B cell (primary cell): ENCODE results near the gene PSMD5. TPM values are rescaled to one million over a fixed set of nuclear protein-coding genes. Genes with fewer than 3 reads are reported as not detected.

Source experiments
- ATAC-seq: fragments of 200-7000 bp; cut with Tn5 transposase; one replicate; pipeline ENCODE4 v1.10.0; 2021; ENCODE audit warnings: low read depth, mild to moderate bottlenecking, moderate number of reproducible peaks, moderate library complexity
- CTCF ChIA-PET: fragments of 350-600 bp; sonication (Branson Sonifier 250); formaldehyde crosslinking; loops from one replicate; lab custom pipeline; 2021; ENCODE audit warnings: antibody characterized with exemption, inconsistent platforms; lab: Charles Lee
- POLR2A ChIA-PET: fragments of 350-600 bp; sonication (Branson Sonifier 250); formaldehyde crosslinking; loops from one replicate; lab custom pipeline; 2021; ENCODE audit warnings: antibody characterized with exemption; lab: Charles Lee
- DNase-seq: peaks from one replicate; pipeline ENCODE4 v3.0.0; 2013
- H2AFZ ChIP-seq: 2 replicates; pipeline ENCODE4 v1.6.1; 2012; ENCODE audit warnings: mild to moderate bottlenecking, low read depth, low read length; ENCODE audit not compliant: insufficient read depth, poor library complexity, severe bottlenecking
- H3K27ac ChIP-seq, 2 donors: 1 replicate in 1 of 2; 2 replicates in 1 of 2; pipeline ENCODE4 v1.5.1; 2012 to 2013; ENCODE audit warnings: low read length in 2 of 2, mild to moderate bottlenecking in 2 of 2, moderate library complexity in 1 of 2
- H3K27me3 ChIP-seq, 4 experiments: fragments of 200-600 bp in 1 of 4; sonication (generic) in 1 of 4; replicated peaks in 1 of 4; 1 replicate in 2 of 4; 2 replicates in 2 of 4; pipeline versions ENCODE4 v1.6.1 to v1.7.0; 2013 to 2016; ENCODE audit warnings: low read length in 3 of 4, mild to moderate bottlenecking in 2 of 4, mixed read lengths in 1 of 4, moderate library complexity in 1 of 4; ENCODE audit not compliant: insufficient read depth in 4 of 4, control insufficient read depth in 3 of 4; ENCODE audit errors: control extremely low read depth in 1 of 4
- H3K36me3 ChIP-seq, 2 experiments: replicated peaks in 1 of 2; 1 replicate in 1 of 2; 2 replicates in 1 of 2; pipeline versions ENCODE4 v1.6.1 to v1.7.1; 2013; ENCODE audit warnings: low read length in 1 of 2; ENCODE audit not compliant: insufficient read depth in 2 of 2, control insufficient read depth in 1 of 2; ENCODE audit errors: control extremely low read depth in 1 of 2, extremely low read depth in 1 of 2
- H3K4me1 ChIP-seq, 2 donors: fragments of 200-600 bp in 1 of 2; sonication (generic) in 1 of 2; 1 replicate in 1 of 2; 2 replicates in 1 of 2; pipeline versions ENCODE4 v1.5.1 to v1.6.1; 2013 to 2017; ENCODE audit warnings: low read length in 2 of 2; ENCODE audit not compliant: control insufficient read depth in 2 of 2, insufficient read depth in 2 of 2
- H3K4me2 ChIP-seq: replicated peaks from 2 replicates; pipeline ENCODE3; 2012; ENCODE audit warnings: mild to moderate bottlenecking, low read depth, low read length; ENCODE audit not compliant: poor library complexity, severe bottlenecking
- H3K4me3 ChIP-seq, 5 experiments: fragments of 200-600 bp in 1 of 5; sonication (generic) in 1 of 5; 1 replicate in 3 of 5; 2 replicates in 2 of 5; pipeline versions ENCODE4 v1.5.1 to v1.7.0; 2011 to 2016; ENCODE audit warnings: low read length in 4 of 5, mild to moderate bottlenecking in 4 of 5, low read depth in 2 of 5, control low read depth in 1 of 5, moderate library complexity in 1 of 5; ENCODE audit not compliant: insufficient read depth in 1 of 5; ENCODE audit errors: control extremely low read depth in 1 of 5, extremely low read depth in 1 of 5
- H3K79me2 ChIP-seq: fragments of 200-600 bp; sonication (generic); one replicate; pipeline ENCODE4 v1.6.0; 2016; ENCODE audit warnings: low read length; ENCODE audit not compliant: control insufficient read depth, insufficient read depth
- H3K9ac ChIP-seq: fragments of 200-600 bp; sonication (generic); 2 replicates; pipeline ENCODE4 v1.6.1; 2017; ENCODE audit warnings: mild to moderate bottlenecking, low read length, moderate library complexity
- H3K9me3 ChIP-seq, 3 donors: one replicate each; pipeline versions ENCODE4 v1.6.1 to v1.7.1; 2013; ENCODE audit warnings: low read length in 2 of 3; ENCODE audit not compliant: control insufficient read depth in 2 of 3, insufficient read depth in 1 of 3; ENCODE audit errors: control extremely low read depth in 1 of 3
- H4K20me1 ChIP-seq: 2 replicates; pipeline ENCODE4 v1.6.0; 2012; ENCODE audit warnings: mild to moderate bottlenecking, low read length; ENCODE audit not compliant: insufficient read depth, control insufficient read depth, poor library complexity, severe bottlenecking
- H3K27ac Mint-ChIP-seq: one replicate; pipeline ENCODE4 v1.8.0; 2021; ENCODE audit warnings: mixed read lengths
- H3K27me3 Mint-ChIP-seq: one replicate; pipeline ENCODE4 v1.8.0; 2021; ENCODE audit warnings: mixed read lengths
- H3K4me1 Mint-ChIP-seq: one replicate; pipeline ENCODE4 v1.8.0; 2021; ENCODE audit warnings: mixed read lengths
- H3K4me3 Mint-ChIP-seq: one replicate; pipeline ENCODE4 v1.8.0; 2021; ENCODE audit warnings: mixed read lengths
- H3K9me3 Mint-ChIP-seq: one replicate; pipeline ENCODE4 v1.8.0; 2022; ENCODE audit warnings: mixed read lengths; ENCODE audit not compliant: insufficient read depth
- EZH2 ChIP-seq: IDR thresholded peaks from 2 replicates; pipeline ENCODE4 v1.6.1; 2012; ENCODE audit warnings: borderline replicate concordance, low read depth, mild to moderate bottlenecking, moderate library complexity, low read length; ENCODE audit not compliant: insufficient read depth, poor library complexity, severe bottlenecking
- WGBS: methylation state at CpG from one replicate; pipeline ENCODE4 v1.1.5; 2013; ENCODE audit warnings: missing lambda C conversion rate; ENCODE audit not compliant: insufficient coverage; 5-methylcytosine and 5-hydroxymethylcytosine counted together
- intact Hi-C: fragments of 100-400 bp; cut with micrococcal nuclease; formaldehyde crosslinking; loops from one replicate; pipeline ENCODE4 v1.10.0; 2022
- polyA plus RNA-seq: library from polyadenylated mRNA; depleted of rRNA; stranded (reverse); fragments of >200 nt; gene quantifications from 2 replicates; pipeline ENCODE4 v1.2.3, GENCODE V29; 2012
- total RNA-seq, 2 donors: library from RNA; stranded (reverse); fragments of 120-200 nt in 1 of 2; gene quantifications; 1 replicate in 1 of 2; 2 replicates in 1 of 2; pipeline versions ENCODE4 v1.2.3 to v1.2.4, GENCODE V29; 2013 to 2022
- TF ChIP-seq, protein P1 (sequence below): fragments of 200-600 bp; IDR thresholded peaks from one replicate; pipeline ENCODE4 v1.8.0; 2022; ENCODE audit warnings: antibody characterized with exemption, mild to moderate bottlenecking

PSMD5 gene
- total and polyA plus RNA-seq, 2 donors (not counting 1 experiment from before 2014, with no cell fraction given), result 7.4 to 25.3 TPM

DNA sequence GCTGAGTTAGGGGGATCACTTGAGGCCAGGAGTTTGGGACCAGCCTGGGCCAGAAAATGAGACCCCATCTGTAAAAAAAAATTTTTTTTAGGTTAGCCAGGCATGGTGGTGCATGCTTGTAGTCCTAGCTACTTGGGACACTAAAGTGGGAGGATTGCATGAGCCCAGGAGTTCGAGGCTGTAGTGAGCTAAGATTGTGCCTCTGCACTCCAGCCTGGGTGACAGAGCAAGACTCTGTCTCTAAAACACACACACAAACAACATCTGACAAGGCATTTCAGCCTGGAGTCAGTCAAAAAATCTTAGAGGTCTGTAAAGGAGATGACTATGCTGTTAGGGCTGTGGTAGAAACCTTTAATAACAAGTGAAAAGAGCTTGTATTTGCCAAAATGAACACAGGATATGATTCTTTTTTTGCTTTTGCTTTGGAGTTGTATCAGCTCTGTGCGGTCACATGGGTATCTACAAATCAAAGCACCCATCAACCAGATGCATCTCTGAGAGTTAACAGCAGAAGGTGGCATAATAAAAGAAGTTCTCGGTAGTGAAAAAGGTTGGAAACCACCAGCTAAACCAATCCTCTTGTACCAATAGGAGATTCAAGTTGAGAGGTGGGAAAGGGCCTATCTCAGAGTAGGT is 3.6 kb upstream of the PSMD5 start:
- DNase-seq, result no peak
- 100% methylated on average over 1 of the region's 3 CpGs for WGBS
- Mint-ChIP-seq H3K27ac (no peak overlapping the region), H3K27me3 (no peaks in the 10 kb centered on the region), H3K4me1 (peaks cover 20% of the 10 kb centered on the region), H3K9me3 (no peaks in the 10 kb centered on the region), H3K4me3 (no peak overlapping the region)
- Histone ChIP-seq H3K9ac (no peak overlapping the region), H2AFZ (no peak overlapping the region), H3K9me3 (peaks cover 0 to 16% (median 0%) of the 10 kb centered on the region in 3 donors), H4K20me1 (peaks cover 5% of the 10 kb centered on the region), H3K4me2 (no peak overlapping the region), H3K79me2 (peaks cover 86% of the 10 kb centered on the region), H3K27ac (no peak overlapping the region), H3K4me3 (no peak overlapping the region), H3K27me3 (no peaks in the 10 kb centered on the region), H3K36me3 (peaks cover 10 to 12% of the 10 kb centered on the region in 2 experiments), H3K4me1 (peaks cover 21 to 23% of the 10 kb centered on the region in 2 donors)
- POLR2A ChIA-PET, result no interaction called here
- CTCF ChIA-PET, result no interaction called here
- ATAC-seq, result no peak
- intact Hi-C loops, result no loop called here
- TF ChIP-seq, protein P1, sequence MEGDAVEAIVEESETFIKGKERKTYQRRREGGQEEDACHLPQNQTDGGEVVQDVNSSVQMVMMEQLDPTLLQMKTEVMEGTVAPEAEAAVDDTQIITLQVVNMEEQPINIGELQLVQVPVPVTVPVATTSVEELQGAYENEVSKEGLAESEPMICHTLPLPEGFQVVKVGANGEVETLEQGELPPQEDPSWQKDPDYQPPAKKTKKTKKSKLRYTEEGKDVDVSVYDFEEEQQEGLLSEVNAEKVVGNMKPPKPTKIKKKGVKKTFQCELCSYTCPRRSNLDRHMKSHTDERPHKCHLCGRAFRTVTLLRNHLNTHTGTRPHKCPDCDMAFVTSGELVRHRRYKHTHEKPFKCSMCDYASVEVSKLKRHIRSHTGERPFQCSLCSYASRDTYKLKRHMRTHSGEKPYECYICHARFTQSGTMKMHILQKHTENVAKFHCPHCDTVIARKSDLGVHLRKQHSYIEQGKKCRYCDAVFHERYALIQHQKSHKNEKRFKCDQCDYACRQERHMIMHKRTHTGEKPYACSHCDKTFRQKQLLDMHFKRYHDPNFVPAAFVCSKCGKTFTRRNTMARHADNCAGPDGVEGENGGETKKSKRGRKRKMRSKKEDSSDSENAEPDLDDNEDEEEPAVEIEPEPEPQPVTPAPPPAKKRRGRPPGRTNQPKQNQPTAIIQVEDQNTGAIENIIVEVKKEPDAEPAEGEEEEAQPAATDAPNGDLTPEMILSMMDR, result no peak
- TF ChIP-seq EZH2, result no peak

DNA sequence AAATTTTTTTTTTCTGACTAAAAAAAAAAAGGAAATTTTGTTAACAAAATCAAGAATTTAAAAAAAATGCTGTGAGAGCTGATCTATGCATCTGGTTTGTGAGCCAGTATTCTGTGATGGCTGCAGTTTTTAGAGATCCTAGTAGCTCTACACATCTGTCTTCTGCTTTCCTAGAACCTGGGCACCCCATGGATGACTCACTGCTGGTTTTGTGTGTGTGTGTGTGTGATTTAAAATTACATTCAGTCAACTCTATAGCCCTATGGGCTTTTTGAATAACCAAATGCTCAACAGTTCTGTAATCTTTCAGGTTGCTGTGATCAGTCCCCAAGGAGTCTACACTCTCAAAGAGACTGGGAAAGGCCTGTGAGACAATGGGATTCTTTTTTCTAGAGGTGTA is 2.5 kb upstream of the PSMD5 start:
- H3K9me3 Mint-ChIP-seq, result no peaks in the 10 kb centered on the region
- Histone ChIP-seq H2AFZ (no peak overlapping the region), H3K4me3 (no peak overlapping the region), H3K4me2 (no peak overlapping the region), H3K9me3 (peaks cover 0 to 21% (median 0%) of the 10 kb centered on the region in 3 donors), H3K79me2 (peaks cover 78% of the 10 kb centered on the region), H4K20me1 (no peaks in the 10 kb centered on the region), H3K9ac (no peak overlapping the region), H3K4me1 (peaks cover 21 to 23% of the 10 kb centered on the region in 2 donors), H3K36me3 (peaks cover 5 to 6% of the 10 kb centered on the region in 2 experiments), H3K27ac (no peak overlapping the region), H3K27me3 (no peaks in the 10 kb centered on the region)
- DNase-seq, result no peak
- intact Hi-C loops, result no loop called here
- H3K27me3 Mint-ChIP-seq, result no peaks in the 10 kb centered on the region
- ATAC-seq, result no peak
- H3K27ac Mint-ChIP-seq, result no peak overlapping the region
- TF ChIP-seq, protein P1, result no peak
- CTCF ChIA-PET, result interaction anchor here (0.5 kb wide), 1 partner anchor 13 kb away, joined by 4 read pairs; no protein-coding TSS in a partner anchor
- POLR2A ChIA-PET, result interaction anchor here (0.7 to 1.0 kb wide), 2 partner anchors 29 to 382 kb away, joined by 3 read pairs; no protein-coding TSS in a partner anchor
- H3K4me1 Mint-ChIP-seq, result peaks cover 21% of the 10 kb centered on the region
- no peak overlapping the region for H3K4me3 Mint-ChIP-seq
